Measurements from ENCODE around the gene SEPTIN10. TPM values are rescaled to one million over a fixed set of nuclear protein-coding genes. Genes with fewer than 3 reads are reported as not detected.
"Not testable (repeated sequence)": the region's sequence is repeated elsewhere in the genome, so short reads cannot be mapped to it uniquely, and the experiment has no call there.

SEPTIN10 gene
- total and polyA plus RNA-seq, 9 of the 15 experiments (the other 6 are each of a cell fraction or from before 2014, with no cell fraction given): 0.40 TPM; not detected in 8

- Histone ChIP-seq H2AFZ (ENCODE audit: low read depth, low read length) (no peak overlapping the region), H3K4me1 (replicated peaks in 1 of 2; ENCODE audit: control insufficient read depth in 2 of 2, insufficient read depth in 2 of 2, low read length in 2 of 2) (no peaks in the 10 kb centered on the region), H3K4me2 (ENCODE audit: insufficient read depth, low read length) (no peak overlapping the region), H3K27ac (ENCODE audit: extremely low read depth, low read depth, low read length) (no peak overlapping the region), H3K9ac (ENCODE audit: insufficient read depth in 1 of 2, low read depth in 2 of 2, low read length in 2 of 2) (no peak overlapping the region), H3K9me1 (ENCODE audit: control insufficient read depth, insufficient read depth, low read length) (no peaks in the 10 kb centered on the region), H4K20me1 (replicated peaks; ENCODE audit: control insufficient read depth, insufficient read depth, low read length) (no peaks in the 10 kb centered on the region), H3K79me2 (ENCODE audit: control insufficient read depth, insufficient read depth, low read length) (no peaks in the 10 kb centered on the region), H3K9me3 (replicated peaks; ENCODE audit: control insufficient read depth, insufficient read depth, low read depth, low read length) (no peaks in the 10 kb centered on the region), H3K27me3 (ENCODE audit: control insufficient read depth in 2 of 2, insufficient read depth in 2 of 2, low read length in 2 of 2) (peaks cover 0 to 14% of the 10 kb centered on the region in 2 experiments; a peak in 2 of 5 replicates), H3K4me3 (no peak overlapping the region), H3K36me3 (ENCODE audit: control insufficient read depth, insufficient read depth, low read length) (no peaks in the 10 kb centered on the region)
- TF ChIP-seq RAD21 (CRISPR knock-in tag; conservative IDR thresholded peaks at IDR 0.05 in 1 of 2, IDR thresholded peaks at IDR 0.05 in 1 of 2) (no peak), THRAP3 (IDR thresholded peaks at IDR 0.05; ENCODE audit: borderline replicate concordance) (no peak), MAFG (tag; conservative IDR thresholded peaks at IDR 0.05) (no peak), DPF2 (IDR thresholded peaks at IDR 0.05) (no peak), NCOA1 (IDR thresholded peaks at IDR 0.05; ENCODE audit: low read depth) (no peak), NR2C1 (IDR thresholded peaks at IDR 0.05) (no peak), NR2C1 (tag; IDR thresholded peaks at IDR 0.05) (no peak), MXD1 (CRISPR knock-in tag; IDR thresholded peaks at IDR 0.05; ENCODE audit: borderline replicate concordance, poor library complexity, severe bottlenecking) (no peak), ZNF3 (CRISPR knock-in tag; IDR thresholded peaks at IDR 0.05) (no peak), ZNF24 (IDR thresholded peaks at IDR 0.05) (no peak), C11orf30 (IDR thresholded peaks at IDR 0.05; ENCODE audit: low read depth) (no peak)
- in situ Hi-C loops (cut with MboI): no loop called here
- intact Hi-C loops (cut with micrococcal nuclease): no loop called here
- DNase-seq (ENCODE audit: extremely low read depth in 1 of 4, low spot score in 3 of 4) (no peak), FAIRE-seq (no peak), ATAC-seq (no peak)
- WGBS (ENCODE audit: insufficient coverage, low coverage, missing lambda C conversion rate): 2% methylated on average over 3 of the region's 3 CpGs
- POLR2A ChIA-PET: no interaction called here
- no TSS peak for BruUV-seq (replicated peaks)
- CTCF ChIA-PET (ENCODE audit: low intra/inter-chr PET ratio): no interaction called here
Measured at GRCh38 chr2:109629867-109630266, 16.1 kb upstream of the SEPTIN10 start.

- H3K9me3 ChIP-seq (replicated peaks; ENCODE audit: control insufficient read depth, insufficient read depth, low read depth, low read length); H4K20me1 ChIP-seq (replicated peaks; ENCODE audit: control insufficient read depth, insufficient read depth, low read length); BruUV-seq (replicated peaks); H3K9ac ChIP-seq (ENCODE audit: insufficient read depth in 1 of 2, low read depth in 2 of 2, low read length in 2 of 2); H3K4me3 ChIP-seq; in situ Hi-C loops (cut with MboI); H3K4me1 ChIP-seq (replicated peaks in 1 of 2; ENCODE audit: control insufficient read depth in 2 of 2, insufficient read depth in 2 of 2, low read length in 2 of 2); H2AFZ ChIP-seq (ENCODE audit: low read depth, low read length); intact Hi-C loops (cut with micrococcal nuclease); DNase-seq (ENCODE audit: extremely low read depth in 1 of 4, low spot score in 3 of 4); FAIRE-seq; H3K27ac ChIP-seq (ENCODE audit: extremely low read depth, low read depth, low read length); H3K79me2 ChIP-seq (ENCODE audit: control insufficient read depth, insufficient read depth, low read length); H3K36me3 ChIP-seq (ENCODE audit: control insufficient read depth, insufficient read depth, low read length); ATAC-seq; H3K9me1 ChIP-seq (ENCODE audit: control insufficient read depth, insufficient read depth, low read length); CTCF ChIA-PET (ENCODE audit: low intra/inter-chr PET ratio); H3K4me2 ChIP-seq (ENCODE audit: insufficient read depth, low read length): not testable (repeated sequence)
- POLR2A ChIA-PET: interaction anchor here (0.6 kb wide), 1 partner anchor 559 kb away, joined by 3 read pairs; no protein-coding TSS in a partner anchor
- whole genome bisulfite sequencing (ENCODE audit: insufficient coverage, low coverage, missing lambda C conversion rate): 13% methylated on average over 7 of the region's 7 CpGs
- peaks cover 0 to 14% of the 10 kb centered on the region in 2 experiments; a peak in 2 of 5 replicates for H3K27me3 ChIP-seq (ENCODE audit: control insufficient read depth in 2 of 2, insufficient read depth in 2 of 2, low read length in 2 of 2)
Measured at GRCh38 chr2:109628321-109628720, 14.6 kb upstream of the SEPTIN10 start.

Data from K562 (cell line).